Measurements from ENCODE around the gene TP53I11.

TP53I11 gene

GRCh38 chr11:44885065-44885810 lies 65.4 kb downstream of the TP53I11 start:
- DNase-seq (ENCODE audit: low read depth in 2 of 2), result no peak

- DNase-seq (ENCODE audit: low read depth in 2 of 2), result no peak
Measured at GRCh38 chr11:44884056-44884455, 66.6 kb downstream of the TP53I11 start.

- no peak for DNase-seq (ENCODE audit: low read depth in 2 of 2)
Measured at GRCh38 chr11:44883277-44883676, 67.4 kb downstream of the TP53I11 start.
